AG09309 (cell line): ENCODE results near the gene ATP2C2.
"Not testable (repeated sequence)": the region's sequence is repeated elsewhere in the genome, so short reads cannot be mapped to it uniquely, and the experiment has no call there.

ENCODE experiments used
- DNase-seq: peaks from one replicate; pipeline ENCODE4 v3.0.0-alpha.2; 2010; ENCODE audit warnings: low read depth
- H3K4me3 ChIP-seq: 2 replicates; pipeline ENCODE4 v1.5.1; 2011; ENCODE audit warnings: mild to moderate bottlenecking, low read depth, low read length, moderate library complexity; ENCODE audit not compliant: control insufficient read depth
- CTCF ChIP-seq: IDR thresholded peaks from 2 replicates; pipeline ENCODE4 v1.5.1; 2011; ENCODE audit warnings: mild to moderate bottlenecking, low read depth, low read length, inconsistent platforms; ENCODE audit not compliant: insufficient read depth, control insufficient read depth; ENCODE audit errors: missing control alignments

ATP2C2 gene

GRCh38 chr16:84390131-84390785, 21.9 kb downstream of the ATP2C2 start:
- no peak for DNase-seq
- TF ChIP-seq CTCF, result no peak
- H3K4me3 ChIP-seq, result no peak overlapping the region

- no peak overlapping the region for H3K4me3 ChIP-seq
- no peak for DNase-seq
- TF ChIP-seq CTCF, result no peak
Measured at GRCh38 chr16:84391151-84392030, 23.1 kb downstream of the ATP2C2 start.

- H3K4me3 ChIP-seq, result no peak overlapping the region
- no peak for DNase-seq
- no peak for TF ChIP-seq CTCF
Measured at GRCh38 chr16:84392031-84392360, 23.7 kb downstream of the ATP2C2 start.

- not testable (repeated sequence) for DNase-seq, H3K4me3 ChIP-seq
Measured at GRCh38 chr16:84396082-84396481, 27.7 kb downstream of the ATP2C2 start.

- no peak for TF ChIP-seq CTCF
- no peak overlapping the region for H3K4me3 ChIP-seq
- DNase-seq, result no peak
Measured at GRCh38 chr16:84396537-84397008, 28.2 kb downstream of the ATP2C2 start.

- DNase-seq, result no peak
- TF ChIP-seq CTCF, result peak; percentile 19
- no peak overlapping the region for H3K4me3 ChIP-seq
Measured at GRCh38 chr16:84397090-84397489, 28.8 kb downstream of the ATP2C2 start.

- TF ChIP-seq CTCF, result no peak
- no peak for DNase-seq
- H3K4me3 ChIP-seq, result no peak overlapping the region
Measured at GRCh38 chr16:84398701-84399100, 30.4 kb downstream of the ATP2C2 start.

- not testable (repeated sequence) for DNase-seq, H3K4me3 ChIP-seq
Measured at GRCh38 chr16:84399912-84400311, 31.6 kb downstream of the ATP2C2 start.

GRCh38 chr16:84403435-84403834, 35.1 kb downstream of the ATP2C2 start:
- H3K4me3 ChIP-seq, DNase-seq: not testable (repeated sequence)
